Osteoblast (primary cell): Measurements from ENCODE around the gene CD46. TPM values are rescaled to one million over a fixed set of nuclear protein-coding genes. Genes with fewer than 3 reads are reported as not detected.

Experiments used
- DNase-seq: peaks from one replicate; pipeline ENCODE4 v3.0.0; 2011; ENCODE audit warnings: low spot score, mixed read lengths; ENCODE audit not compliant: insufficient read length; ENCODE audit errors: missing footprints
- H2AFZ ChIP-seq: 2 replicates; pipeline ENCODE4 v1.6.0; 2011; ENCODE audit warnings: mild to moderate bottlenecking, low read length
- H3K27ac ChIP-seq: 2 replicates; pipeline ENCODE4 v1.5.1; 2011; ENCODE audit warnings: mild to moderate bottlenecking, low read depth, low read length, moderate library complexity
- H3K27me3 ChIP-seq: 2 replicates; pipeline ENCODE4 v1.6.0; 2012; ENCODE audit warnings: mild to moderate bottlenecking, control low read depth, inconsistent platforms, low read length, moderate library complexity; ENCODE audit not compliant: insufficient read depth
- H3K36me3 ChIP-seq: 2 replicates; pipeline ENCODE4 v1.5.1; 2011; ENCODE audit warnings: mild to moderate bottlenecking, low read length, control low read depth, moderate library complexity; ENCODE audit not compliant: insufficient read depth
- H3K4me1 ChIP-seq: 2 replicates; pipeline ENCODE4 v1.5.1; 2011; ENCODE audit warnings: mild to moderate bottlenecking, low read length, control low read depth, moderate library complexity; ENCODE audit not compliant: insufficient read depth
- H3K4me2 ChIP-seq: 2 replicates; pipeline ENCODE4 v1.6.0; 2011; ENCODE audit warnings: mild to moderate bottlenecking, low read length; ENCODE audit not compliant: insufficient read depth
- H3K4me3 ChIP-seq: fragments of 200-600 bp; sonication (generic); 3 replicates; pipeline ENCODE4 v1.5.1; 2012; ENCODE audit warnings: mild to moderate bottlenecking, low read length, inconsistent platforms; ENCODE audit not compliant: insufficient read depth
- H3K79me2 ChIP-seq: 2 replicates; pipeline ENCODE4 v1.6.0; 2012; ENCODE audit warnings: mild to moderate bottlenecking, low read length, control low read depth, inconsistent platforms; ENCODE audit not compliant: insufficient read depth
- H3K9me3 ChIP-seq: 2 replicates; pipeline ENCODE4 v1.5.1; 2011; ENCODE audit warnings: low read depth, low read length, control low read depth
- H4K20me1 ChIP-seq: 2 replicates; pipeline ENCODE4 v1.6.0; 2012; ENCODE audit warnings: mild to moderate bottlenecking, low read length, control low read depth; ENCODE audit not compliant: insufficient read depth
- total RNA-seq: library from RNA; depleted of rRNA; stranded (reverse); fragments of >200 nt; gene quantifications from 2 replicates; pipeline ENCODE4 v1.2.3, GENCODE V29; 2012
- TF ChIP-seq, protein P1 (sequence below): IDR thresholded peaks from 2 replicates; pipeline ENCODE4 v1.5.1; 2011; ENCODE audit warnings: mild to moderate bottlenecking, low read depth, low read length, moderate library complexity; ENCODE audit errors: extremely low read depth

CD46 gene
- total RNA-seq, 1 donor, result 92.6 TPM

DNA sequence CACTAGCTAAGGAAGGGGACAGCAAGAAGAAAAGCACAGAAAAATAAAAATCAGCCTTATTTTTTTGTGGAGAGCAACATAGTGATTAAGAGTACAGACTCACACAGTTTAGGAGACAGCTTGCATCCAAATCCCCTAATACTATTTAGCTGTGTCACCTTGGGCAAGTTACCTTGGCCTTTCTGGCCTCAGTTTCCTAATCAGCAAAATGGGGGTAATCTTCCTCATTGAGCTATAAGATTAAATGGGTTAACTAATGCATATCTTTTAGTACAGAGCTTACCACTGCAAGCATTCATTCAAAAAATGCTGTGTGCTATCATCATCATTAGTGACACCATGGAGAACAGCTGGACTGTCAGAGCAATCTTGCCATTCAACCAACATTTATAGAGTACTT is 77.7 kb downstream of the CD46 start:
- TF ChIP-seq, protein P1, sequence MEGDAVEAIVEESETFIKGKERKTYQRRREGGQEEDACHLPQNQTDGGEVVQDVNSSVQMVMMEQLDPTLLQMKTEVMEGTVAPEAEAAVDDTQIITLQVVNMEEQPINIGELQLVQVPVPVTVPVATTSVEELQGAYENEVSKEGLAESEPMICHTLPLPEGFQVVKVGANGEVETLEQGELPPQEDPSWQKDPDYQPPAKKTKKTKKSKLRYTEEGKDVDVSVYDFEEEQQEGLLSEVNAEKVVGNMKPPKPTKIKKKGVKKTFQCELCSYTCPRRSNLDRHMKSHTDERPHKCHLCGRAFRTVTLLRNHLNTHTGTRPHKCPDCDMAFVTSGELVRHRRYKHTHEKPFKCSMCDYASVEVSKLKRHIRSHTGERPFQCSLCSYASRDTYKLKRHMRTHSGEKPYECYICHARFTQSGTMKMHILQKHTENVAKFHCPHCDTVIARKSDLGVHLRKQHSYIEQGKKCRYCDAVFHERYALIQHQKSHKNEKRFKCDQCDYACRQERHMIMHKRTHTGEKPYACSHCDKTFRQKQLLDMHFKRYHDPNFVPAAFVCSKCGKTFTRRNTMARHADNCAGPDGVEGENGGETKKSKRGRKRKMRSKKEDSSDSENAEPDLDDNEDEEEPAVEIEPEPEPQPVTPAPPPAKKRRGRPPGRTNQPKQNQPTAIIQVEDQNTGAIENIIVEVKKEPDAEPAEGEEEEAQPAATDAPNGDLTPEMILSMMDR, result no peak
- H3K79me2 ChIP-seq, result peaks cover 56% of the 10 kb centered on the region

DNA sequence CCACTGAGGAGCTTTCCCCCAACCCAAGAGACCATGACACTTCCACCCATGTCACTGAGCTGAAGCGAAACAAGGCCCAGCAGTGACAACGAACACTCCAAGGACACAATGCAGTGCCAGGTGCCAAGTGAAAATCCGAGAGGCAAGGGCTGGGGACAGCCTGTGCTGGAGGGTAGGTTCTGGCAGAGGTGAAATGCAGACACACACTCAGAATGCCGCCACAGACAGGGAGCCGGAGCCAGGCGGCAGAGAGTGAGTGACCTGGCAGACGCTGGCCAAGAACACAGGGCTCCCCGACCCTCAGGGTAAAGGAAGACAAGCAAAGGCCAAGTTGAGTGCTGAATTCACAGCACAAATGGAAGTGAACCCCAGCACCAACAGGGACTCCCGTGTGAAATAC is 78.9 kb downstream of the CD46 start:
- Histone ChIP-seq H2AFZ (no peak overlapping the region), H3K4me1 (peaks cover 9% of the 10 kb centered on the region), H3K4me3 (no peak overlapping the region), H4K20me1 (no peaks in the 10 kb centered on the region), H3K27me3 (no peaks in the 10 kb centered on the region), H3K79me2 (peaks cover 58% of the 10 kb centered on the region), H3K36me3 (peaks cover 2% of the 10 kb centered on the region), H3K27ac (no peak overlapping the region), H3K9me3 (no peaks in the 10 kb centered on the region), H3K4me2 (no peak overlapping the region)
- DNase-seq, result no peak
- TF ChIP-seq, protein P1, result no peak

More for the DNA sequence above, 77.7 kb downstream of the CD46 start:
- Histone ChIP-seq H3K27ac (no peak overlapping the region), H2AFZ (no peak overlapping the region), H3K36me3 (no peaks in the 10 kb centered on the region), H3K9me3 (no peaks in the 10 kb centered on the region), H3K27me3 (no peaks in the 10 kb centered on the region), H3K4me3 (no peak overlapping the region), H4K20me1 (no peaks in the 10 kb centered on the region), H3K4me1 (peaks cover 21% of the 10 kb centered on the region), H3K4me2 (no peak overlapping the region)
- DNase-seq, result no peak

DNA sequence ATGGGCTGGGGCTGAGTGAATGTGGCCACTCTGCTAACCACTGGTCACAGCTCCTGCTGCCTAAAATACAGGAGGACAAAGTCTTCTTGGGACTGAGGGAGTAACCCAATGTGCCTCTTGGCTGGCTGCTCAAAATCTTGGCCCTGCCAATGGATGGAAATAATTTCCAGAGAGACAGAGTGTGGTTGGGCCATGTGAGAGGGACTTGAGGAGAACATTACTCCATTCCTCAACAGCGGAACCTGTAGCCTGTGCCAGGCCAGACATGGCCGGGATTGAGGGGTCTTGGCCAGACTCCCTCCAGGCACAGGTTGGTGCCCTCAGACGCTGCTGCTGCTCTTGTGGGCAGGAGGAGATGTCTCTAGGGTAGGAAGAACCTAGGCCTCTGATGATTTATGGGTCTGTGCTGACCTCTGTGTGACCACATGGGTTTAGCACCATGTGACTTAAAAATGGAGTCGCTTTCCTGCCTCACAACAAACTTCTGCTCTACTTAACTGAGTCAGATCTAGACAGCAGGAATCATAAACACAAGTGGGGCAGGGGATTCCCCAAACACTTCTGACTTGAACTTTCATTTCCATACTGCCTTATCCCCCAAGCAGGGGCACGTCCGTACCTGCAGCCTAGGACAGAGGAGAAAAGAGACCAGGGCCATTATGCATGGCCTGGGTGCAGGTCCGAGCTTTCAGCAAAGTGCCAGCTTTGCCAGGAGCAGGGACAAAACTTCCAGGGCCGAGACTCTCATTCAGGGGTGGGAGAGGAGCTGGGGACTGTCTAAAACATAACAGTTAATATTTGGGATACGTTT is 79.9 kb downstream of the CD46 start:
- no peak overlapping the region for H2AFZ ChIP-seq
- no peaks in the 10 kb centered on the region for H3K9me3 ChIP-seq
- no peaks in the 10 kb centered on the region for H4K20me1 ChIP-seq
- no peak overlapping the region for H3K27ac ChIP-seq
- H3K4me1 ChIP-seq, result no peaks in the 10 kb centered on the region
- DNase-seq, result no peak
- no peaks in the 10 kb centered on the region for H3K27me3 ChIP-seq
- H3K4me2 ChIP-seq, result no peak overlapping the region
- peaks cover 3% of the 10 kb centered on the region for H3K36me3 ChIP-seq
- peaks cover 62% of the 10 kb centered on the region for H3K79me2 ChIP-seq
- TF ChIP-seq, protein P1, result no peak
- no peak overlapping the region for H3K4me3 ChIP-seq

DNA sequence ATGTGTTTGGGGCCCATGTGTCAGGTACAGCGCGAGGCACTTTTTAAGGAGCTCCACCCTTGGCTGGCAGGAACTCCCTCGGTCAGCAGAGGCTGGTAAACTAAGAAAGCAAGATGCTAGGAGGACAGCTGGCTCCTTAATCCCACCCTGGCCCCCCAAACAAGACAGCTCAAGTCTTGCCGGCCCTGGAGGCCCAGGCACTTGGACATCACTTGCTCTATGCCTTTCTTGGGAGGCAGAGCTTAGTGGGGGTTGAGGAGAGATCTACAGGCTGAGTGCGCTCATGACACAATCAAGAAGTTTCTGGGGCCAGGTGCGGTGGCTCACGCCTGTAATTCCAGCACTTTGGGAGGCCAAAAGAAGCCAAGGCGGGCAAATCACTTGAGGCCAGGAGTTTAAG is 80.9 kb downstream of the CD46 start:
- no peaks in the 10 kb centered on the region for H4K20me1 ChIP-seq
- peaks cover 63% of the 10 kb centered on the region for H3K79me2 ChIP-seq
- DNase-seq, result no peak
- H3K4me2 ChIP-seq, result no peak overlapping the region
- H3K4me3 ChIP-seq, result no peak overlapping the region
- TF ChIP-seq, protein P1, result no peak
- no peak overlapping the region for H3K27ac ChIP-seq
- H3K36me3 ChIP-seq, result peaks cover 3% of the 10 kb centered on the region
- H3K27me3 ChIP-seq, result no peaks in the 10 kb centered on the region
- H3K9me3 ChIP-seq, result no peaks in the 10 kb centered on the region
- no peaks in the 10 kb centered on the region for H3K4me1 ChIP-seq
- no peak overlapping the region for H2AFZ ChIP-seq
